ENCODE results near the gene CKLF.

CKLF gene

DNA sequence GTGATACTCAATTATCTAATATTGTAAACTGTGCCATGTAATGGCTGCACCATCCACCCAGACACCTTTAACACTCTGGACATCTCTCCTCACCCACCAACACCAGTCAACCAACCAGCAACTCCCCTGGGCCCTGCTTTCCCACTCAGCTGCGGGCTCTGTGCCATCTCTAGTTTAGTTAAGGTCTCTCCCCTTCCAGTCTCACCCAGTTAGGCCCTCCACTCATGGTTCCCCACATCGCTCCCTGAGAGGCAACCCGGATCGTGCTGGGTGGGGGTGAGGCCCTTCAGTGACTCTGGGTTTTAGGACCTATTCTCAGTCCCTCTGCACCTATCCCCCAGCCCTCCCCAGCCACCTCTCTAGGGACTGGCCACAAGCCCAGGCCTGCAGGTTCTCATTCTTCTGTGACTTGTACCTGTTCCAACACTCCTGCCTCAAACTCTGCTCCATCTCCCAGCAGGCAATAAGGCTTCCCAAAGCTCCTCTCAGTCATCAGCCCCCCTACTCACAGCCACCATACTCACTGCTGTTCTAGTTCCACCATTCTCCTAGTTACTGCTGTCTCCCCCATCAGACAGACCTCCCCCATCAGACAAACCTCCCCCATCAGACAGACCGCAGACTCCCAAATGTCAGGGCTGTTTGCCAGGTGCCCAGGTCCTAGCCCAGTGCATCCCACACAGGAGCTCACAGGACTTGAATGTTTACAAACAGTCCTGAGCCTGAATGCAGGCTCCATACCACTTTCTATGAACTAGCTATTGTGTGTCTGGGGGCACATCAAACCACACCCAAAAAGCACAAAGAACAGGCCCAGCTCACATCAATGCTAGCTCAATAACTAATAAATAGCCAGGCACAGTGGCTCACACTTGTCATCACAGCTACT, 5.0 kb upstream of the CKLF start:
- TF ChIP-seq, protein P1, sequence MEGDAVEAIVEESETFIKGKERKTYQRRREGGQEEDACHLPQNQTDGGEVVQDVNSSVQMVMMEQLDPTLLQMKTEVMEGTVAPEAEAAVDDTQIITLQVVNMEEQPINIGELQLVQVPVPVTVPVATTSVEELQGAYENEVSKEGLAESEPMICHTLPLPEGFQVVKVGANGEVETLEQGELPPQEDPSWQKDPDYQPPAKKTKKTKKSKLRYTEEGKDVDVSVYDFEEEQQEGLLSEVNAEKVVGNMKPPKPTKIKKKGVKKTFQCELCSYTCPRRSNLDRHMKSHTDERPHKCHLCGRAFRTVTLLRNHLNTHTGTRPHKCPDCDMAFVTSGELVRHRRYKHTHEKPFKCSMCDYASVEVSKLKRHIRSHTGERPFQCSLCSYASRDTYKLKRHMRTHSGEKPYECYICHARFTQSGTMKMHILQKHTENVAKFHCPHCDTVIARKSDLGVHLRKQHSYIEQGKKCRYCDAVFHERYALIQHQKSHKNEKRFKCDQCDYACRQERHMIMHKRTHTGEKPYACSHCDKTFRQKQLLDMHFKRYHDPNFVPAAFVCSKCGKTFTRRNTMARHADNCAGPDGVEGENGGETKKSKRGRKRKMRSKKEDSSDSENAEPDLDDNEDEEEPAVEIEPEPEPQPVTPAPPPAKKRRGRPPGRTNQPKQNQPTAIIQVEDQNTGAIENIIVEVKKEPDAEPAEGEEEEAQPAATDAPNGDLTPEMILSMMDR (conservative IDR thresholded peaks at IDR 0.05; ENCODE audit: low read depth, low read length) = no peak
- no peak overlapping the region for H3K4me3 ChIP-seq (ENCODE audit: low read depth, low read length)
- DNase-seq (ENCODE audit: low read depth) = no peak

DNA sequence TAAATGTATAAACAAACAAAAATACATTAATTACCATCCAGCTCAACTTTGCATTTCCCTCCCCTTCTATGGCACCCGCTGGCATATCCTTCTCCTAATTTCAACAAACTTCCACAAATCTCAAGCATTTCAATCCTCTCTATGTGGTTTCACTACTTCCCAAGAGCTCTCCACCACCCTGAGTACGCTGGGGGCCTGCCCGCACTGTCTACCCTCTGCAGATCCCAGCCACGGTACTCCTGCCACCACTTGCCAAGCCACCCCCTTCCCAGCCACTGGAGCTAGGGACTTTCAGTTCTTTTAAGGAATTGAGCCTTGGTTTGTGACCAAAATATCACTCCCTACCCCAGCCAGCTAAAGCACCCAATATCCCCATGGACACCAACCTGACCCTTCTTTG, 4.3 kb upstream of the CKLF start:
- DNase-seq (ENCODE audit: low read depth) = no peak
- no peak overlapping the region for H3K4me3 ChIP-seq (ENCODE audit: low read depth, low read length)
- TF ChIP-seq, protein P1 (conservative IDR thresholded peaks at IDR 0.05; ENCODE audit: low read depth, low read length) = no peak

DNA sequence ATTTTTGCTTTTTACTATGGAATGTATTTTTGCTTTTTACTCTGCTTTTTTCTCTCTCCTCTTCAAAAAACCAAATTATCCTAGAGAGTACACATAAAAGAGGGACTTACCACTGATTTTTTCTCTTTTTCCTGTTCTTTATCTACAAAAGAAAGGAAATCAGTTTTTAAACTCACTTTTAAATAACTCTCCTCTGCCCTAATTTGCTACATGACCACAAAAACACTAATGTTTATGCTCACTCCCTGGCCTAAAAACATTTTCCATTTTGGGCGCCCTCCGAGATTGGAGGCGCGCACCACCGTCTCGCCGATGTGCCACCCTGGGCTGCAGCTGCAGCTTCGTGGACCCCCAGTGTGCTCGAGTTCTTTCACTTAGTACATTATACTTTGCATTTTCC, 3.5 kb upstream of the CKLF start:
- TF ChIP-seq, protein P1 (conservative IDR thresholded peaks at IDR 0.05; ENCODE audit: low read depth, low read length) = no peak
- peak overlapping the region; percentile 67 for H3K4me3 ChIP-seq (ENCODE audit: low read depth, low read length)
- DNase-seq (ENCODE audit: low read depth) = no peak

DNA sequence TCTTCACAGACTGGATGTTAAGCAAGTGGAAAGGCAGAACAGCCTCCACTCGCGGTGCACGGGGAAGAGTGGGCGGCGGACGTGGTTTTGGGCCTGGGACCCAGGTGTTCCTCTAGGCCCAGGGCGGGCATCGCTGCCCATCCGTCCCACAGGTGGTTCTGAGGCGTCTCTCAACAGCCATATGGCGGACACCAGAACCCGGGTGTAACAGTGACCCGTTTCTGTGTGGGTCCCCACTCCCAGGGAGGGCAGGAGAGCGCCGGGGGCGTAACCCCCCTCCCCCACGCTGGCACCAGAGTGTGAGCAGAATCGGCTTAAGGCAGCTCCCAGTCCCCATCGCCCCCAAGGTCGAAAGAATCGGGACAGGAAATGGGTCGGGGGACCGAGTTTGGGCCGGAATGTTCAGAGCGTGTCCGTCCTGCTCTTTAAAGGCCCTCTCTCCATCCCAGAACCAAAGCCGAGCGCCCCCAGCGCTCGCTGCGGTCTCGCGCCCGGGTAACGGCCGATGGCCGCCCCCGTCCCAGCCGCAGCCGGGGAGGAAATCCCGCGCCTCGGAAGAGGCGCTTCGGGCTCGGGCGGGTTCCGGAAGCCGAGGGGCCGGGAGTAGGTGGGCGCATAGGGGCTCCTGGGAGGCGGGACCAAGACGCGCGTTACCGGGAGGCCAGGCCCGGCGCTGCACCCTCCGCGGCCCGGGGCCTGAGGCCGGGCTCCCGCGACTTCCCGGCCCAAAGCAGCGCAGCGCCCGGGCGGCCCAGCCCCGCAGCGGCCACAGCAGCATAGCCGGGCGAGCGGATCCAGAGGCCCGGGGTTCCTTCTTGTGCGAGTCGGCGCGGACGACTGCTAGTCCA, 2.9 kb upstream of the CKLF start, which contains the start of gene TK2:
Gene TK2 (minus strand): TSS at position 839 of the 848 bp plus-strand sequence. CDS start 61 bp downstream, at position 778.
- DNase-seq (ENCODE audit: low read depth) = peak; percentile 80
- H3K4me3 ChIP-seq (ENCODE audit: low read depth, low read length) = peak within 1 kb of the TSS; percentile 67
- TF ChIP-seq, protein P1 (conservative IDR thresholded peaks at IDR 0.05; ENCODE audit: low read depth, low read length) = peak; percentile 27

DNA sequence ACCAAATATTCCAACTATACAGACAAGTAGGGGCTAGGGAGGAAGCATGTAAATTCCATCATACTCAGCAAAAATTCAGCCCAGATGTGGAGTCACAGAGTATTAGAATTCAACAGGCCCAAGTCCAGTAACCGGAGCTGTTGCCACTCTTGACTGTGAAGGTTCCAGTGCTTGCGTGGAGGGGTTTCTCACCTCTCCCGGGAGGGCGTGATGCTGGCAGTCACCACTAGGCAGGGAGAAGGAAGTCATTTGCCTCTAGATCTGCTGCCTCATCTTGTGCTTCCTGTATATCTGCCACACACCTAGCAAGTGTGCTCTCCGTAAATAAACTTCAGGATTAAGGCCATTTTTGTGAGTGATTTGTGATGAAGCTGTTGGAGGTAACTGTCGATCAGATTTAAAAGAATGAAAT, 1.0 kb upstream of the CKLF start:
- TF ChIP-seq, protein P1 (conservative IDR thresholded peaks at IDR 0.05; ENCODE audit: low read depth, low read length) = peak; percentile 35
- no peak overlapping the region for H3K4me3 ChIP-seq (ENCODE audit: low read depth, low read length)
- DNase-seq (ENCODE audit: low read depth) = peak; percentile 37

DNA sequence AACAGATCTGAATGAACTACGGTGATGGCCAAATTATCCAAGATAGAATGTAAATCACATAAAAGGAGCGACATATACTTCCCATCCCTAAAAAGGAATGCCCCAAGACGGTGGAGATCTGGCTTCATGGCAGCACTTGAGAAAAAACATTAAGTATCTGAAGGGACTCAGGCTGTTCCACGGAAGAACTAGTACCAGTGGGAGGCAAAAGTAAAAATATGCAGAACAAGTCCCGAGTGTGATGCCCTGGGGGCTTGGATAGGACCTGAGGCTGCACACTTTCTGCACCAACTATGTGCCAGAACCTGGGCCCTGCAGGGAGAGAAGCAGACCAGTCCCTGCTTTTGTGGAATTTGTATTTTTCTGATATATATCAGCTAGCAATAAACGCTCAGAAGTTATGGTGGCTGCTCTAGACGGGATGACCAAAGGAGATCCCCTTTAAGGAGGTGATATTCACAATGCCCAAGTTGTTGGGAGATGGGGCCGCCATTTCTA, 539 bp upstream of the CKLF start:
- peak overlapping the region; percentile 84 for H3K4me3 ChIP-seq (ENCODE audit: low read depth, low read length)
- TF ChIP-seq, protein P1 (conservative IDR thresholded peaks at IDR 0.05; ENCODE audit: low read depth, low read length) = no peak
- no peak for DNase-seq (ENCODE audit: low read depth)

All from choroid plexus epithelial cell (primary cell).